HCT116 (cell line): ENCODE data around the gene ANO9. TPM values are rescaled to one million over a fixed set of nuclear protein-coding genes. Genes with fewer than 3 reads are reported as not detected.

Source experiments
- ATAC-seq: fragments of 200-7000 bp; cut with Tn5 transposase; 2 replicates; pipeline ENCODE4 v1.9.1; 2020; ENCODE audit warnings: mild to moderate bottlenecking, moderate library complexity
- BruUV-seq: library from RNA; stranded (reverse); fragments of 400-500 nt; replicated peaks from 2 replicates; lab custom pipeline; 2021; lab: Mats Ljungman, UMichigan
- CTCF ChIA-PET: fragments of 300-600 bp; sonication (Branson Sonifier 250); formaldehyde crosslinking; loops from one replicate; lab custom pipeline; 2021; ENCODE audit warnings: antibody characterized with exemption; lab: Charles Lee
- POLR2A ChIA-PET: fragments of 300-600, 350-600 bp; sonication (Branson Sonifier 250); formaldehyde crosslinking; loops from one replicate; lab custom pipeline; 2021; ENCODE audit warnings: antibody characterized with exemption; lab: Charles Lee
- RAD21 ChIA-PET, 2 experiments: fragments of 300-600 bp; sonication (Branson Sonifier 250); formaldehyde crosslinking; loops; one replicate each; lab custom pipeline; 2023; ENCODE audit warnings: low total read pairs in 2 of 2; ENCODE audit not compliant: uncharacterized antibody in 2 of 2, unreplicated experiment in 2 of 2, low non-redundant PET in 1 of 2; lab: Charles Lee
- DNase-seq: peaks from one replicate; pipeline ENCODE4 v3.0.0-alpha.2; 2010; ENCODE audit warnings: low read depth, low spot score
- H2AFZ ChIP-seq: fragments of 200-600 bp; shearing (Covaris generic), sonication (generic); 2 replicates; pipeline ENCODE4 v1.6.1; 2017; ENCODE audit warnings: low read depth, mixed run types, mixed read lengths, antibody characterized with exemption, low read length; ENCODE audit not compliant: poor library complexity, severe bottlenecking
- H3K27ac ChIP-seq: 2 replicates; pipeline ENCODE4 v1.5.1; 2012; ENCODE audit warnings: low read depth, low read length
- H3K27me3 ChIP-seq: fragments of 200-600 bp; sonication (generic); 2 replicates; pipeline ENCODE4 v1.6.1; 2016; ENCODE audit warnings: mixed run types, low read length, mixed read lengths; ENCODE audit not compliant: insufficient read depth
- H3K36me3 ChIP-seq, 2 experiments: fragments of 200-500 bp in 1 of 2; fragments of 200-600 bp in 1 of 2; sonication (Bioruptor generic) in 1 of 2; sonication (generic) in 1 of 2; 2 replicates each; pipeline versions ENCODE4 v1.5.1 to v1.6.1; 2014 to 2016; ENCODE audit warnings: low read length in 2 of 2, inconsistent platforms in 1 of 2, mixed read lengths in 1 of 2, mixed run types in 1 of 2; ENCODE audit not compliant: insufficient read depth in 2 of 2, control insufficient read depth in 1 of 2
- H3K4me1 ChIP-seq, 2 experiments: fragments of 200-600 bp in 1 of 2; sonication (generic) in 1 of 2; 2 replicates each; pipeline versions ENCODE4 v1.5.1 to v1.6.1; 2012 to 2017; ENCODE audit warnings: low read length in 2 of 2, inconsistent platforms in 1 of 2, mild to moderate bottlenecking in 1 of 2, mixed read lengths in 1 of 2, mixed run types in 1 of 2, moderate library complexity in 1 of 2; ENCODE audit not compliant: insufficient read depth in 2 of 2, control insufficient read depth in 1 of 2
- H3K4me2 ChIP-seq: fragments of 200-600 bp; sonication (generic); 2 replicates; pipeline ENCODE4 v1.6.1; 2017; ENCODE audit warnings: mixed run types, low read length, mixed read lengths
- H3K4me3 ChIP-seq, 2 experiments: fragments of 200-600 bp in 1 of 2; sonication (generic) in 1 of 2; replicated peaks in 1 of 2; 2 replicates each; pipeline ENCODE4 v1.5.1; 2011 to 2016; ENCODE audit warnings: low read length in 2 of 2, control low read depth in 1 of 2, low read depth in 1 of 2, mild to moderate bottlenecking in 1 of 2, mixed read lengths in 1 of 2, mixed run types in 1 of 2
- H3K79me2 ChIP-seq: fragments of 200-600 bp; sonication (generic); 2 replicates; pipeline ENCODE4 v1.6.1; 2017; ENCODE audit warnings: mild to moderate bottlenecking, mixed run types, low read length, moderate library complexity, mixed read lengths; ENCODE audit not compliant: insufficient read depth
- H3K9ac ChIP-seq: fragments of 200-600 bp; sonication (generic); 2 replicates; pipeline ENCODE4 v1.6.1; 2016; ENCODE audit warnings: low read length, mixed read lengths
- H3K9me2 ChIP-seq: fragments of 200-600 bp; sonication (generic), shearing (Covaris generic); 2 replicates; pipeline ENCODE4 v1.6.1; 2017; ENCODE audit warnings: mixed run types, mild to moderate bottlenecking, moderate library complexity; ENCODE audit not compliant: insufficient read depth
- H3K9me3 ChIP-seq, 2 experiments: fragments of 200-500 bp in 1 of 2; fragments of 200-600 bp in 1 of 2; sonication (Bioruptor generic) in 1 of 2; sonication (generic) in 1 of 2; 2 replicates each; pipeline ENCODE4 v1.6.1; 2014 to 2017; ENCODE audit warnings: low read length in 2 of 2, mixed read lengths in 2 of 2, inconsistent platforms in 1 of 2, low read depth in 1 of 2, mild to moderate bottlenecking in 1 of 2, mixed run types in 1 of 2, moderate library complexity in 1 of 2; ENCODE audit not compliant: control insufficient read depth in 1 of 2, insufficient read depth in 1 of 2
- H4K20me1 ChIP-seq: fragments of 200-600 bp; sonication (generic), shearing (Covaris generic); 2 replicates; pipeline ENCODE4 v1.6.1; 2017; ENCODE audit warnings: mixed run types, mild to moderate bottlenecking, moderate library complexity; ENCODE audit not compliant: insufficient read depth
- CBX3 ChIP-seq: IDR thresholded peaks from 2 replicates; pipeline ENCODE4 v1.6.1; 2012; ENCODE audit warnings: low read depth
- CEBPB ChIP-seq: IDR thresholded peaks from 2 replicates; pipeline ENCODE4 v1.6.1; 2012; ENCODE audit warnings: low read depth
- ELF1 ChIP-seq: IDR thresholded peaks from 2 replicates; pipeline ENCODE4 v1.6.1; 2012; ENCODE audit warnings: low read depth, borderline replicate concordance
- JUND ChIP-seq: IDR thresholded peaks from 2 replicates; pipeline ENCODE4 v1.6.1; 2012
- POLR2A ChIP-seq: IDR thresholded peaks from 2 replicates; pipeline ENCODE4 v1.7.0; 2011; ENCODE audit warnings: borderline replicate concordance; ENCODE audit not compliant: insufficient read depth, insufficient read length; ENCODE audit errors: extremely low read depth
- POLR2AphosphoS5 ChIP-seq: IDR thresholded peaks from 2 replicates; pipeline ENCODE4 v1.6.1; 2011; ENCODE audit warnings: mild to moderate bottlenecking, low read depth, low read length, moderate library complexity
- RAD21 ChIP-seq: IDR thresholded peaks from 2 replicates; pipeline ENCODE4 v1.6.1; 2012; ENCODE audit warnings: low read depth, mild to moderate bottlenecking
- SIN3A ChIP-seq: IDR thresholded peaks from 2 replicates; pipeline ENCODE4 v1.6.1; 2012; ENCODE audit warnings: low read depth
- intact Hi-C: fragments of 100-400 bp; cut with micrococcal nuclease; formaldehyde crosslinking; loops from 2 replicates; pipeline ENCODE4 v1.10.0; 2022
- total RNA-seq: library from RNA; stranded (reverse); gene quantifications from one replicate; pipeline ENCODE4 v1.2.1, GENCODE V29; 2021; ENCODE audit not compliant: unreplicated experiment
- TF ChIP-seq, protein P1 (sequence below), 3 experiments: fragments of 200-600 bp in 1 of 3; sonication (generic) in 1 of 3; IDR thresholded peaks in 2 of 3; conservative IDR thresholded peaks in 1 of 3; 2 replicates each; pipeline ENCODE4 v1.5.1; 2012 to 2017; ENCODE audit warnings: low read depth in 2 of 3, low read length in 2 of 3, antibody characterized with exemption in 1 of 3, borderline replicate concordance in 1 of 3, control low read depth in 1 of 3, mild to moderate bottlenecking in 1 of 3, mixed read lengths in 1 of 3, mixed run types in 1 of 3, moderate library complexity in 1 of 3; ENCODE audit not compliant: insufficient read depth in 1 of 3
- TF ChIP-seq, protein P2 (sequence below): IDR thresholded peaks from 2 replicates; pipeline ENCODE4 v1.6.1; 2012

Gene ANO9
- total RNA-seq, 1 experiment from 2014 or later, result 70.3 TPM

DNA sequence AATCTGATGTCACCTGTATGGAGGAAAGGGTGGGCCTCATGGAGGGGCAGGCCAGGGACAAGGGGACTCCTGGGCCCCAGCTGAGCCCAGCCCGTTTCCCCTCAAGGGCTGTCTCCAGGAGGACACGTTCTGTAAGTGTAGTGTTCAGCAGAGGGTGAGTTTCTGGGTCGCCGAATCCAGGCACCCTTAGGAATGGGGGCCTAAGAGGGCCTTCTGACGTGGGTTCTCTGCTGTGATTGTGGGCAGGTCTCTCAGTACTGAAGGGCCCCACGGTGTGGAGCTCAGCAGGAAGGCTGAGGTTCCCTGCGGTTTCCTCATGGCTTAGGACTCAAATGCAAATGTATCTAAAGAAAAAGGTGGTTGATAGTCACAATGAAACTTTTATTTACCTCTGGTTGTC is 14.7 kb upstream of the ANO9 start:
- ChIA-PET CTCF (no interaction called here), POLR2A (no interaction called here), RAD21 (interaction anchor here in 1 of 2 experiments (0.7 kb wide), 1 partner anchor 9 kb away, joined by 4 read pairs; no protein-coding TSS in a partner anchor)
- H3K4me3 ChIP-seq, result no peak overlapping the region
- H2AFZ ChIP-seq, result no peak overlapping the region
- H3K4me1 ChIP-seq, result peaks cover 2 to 4% of the 10 kb centered on the region in 2 experiments
- no peak for TF ChIP-seq CBX3
- TF ChIP-seq CEBPB, result no peak
- no peak for TF ChIP-seq RAD21
- TF ChIP-seq, protein P1, sequence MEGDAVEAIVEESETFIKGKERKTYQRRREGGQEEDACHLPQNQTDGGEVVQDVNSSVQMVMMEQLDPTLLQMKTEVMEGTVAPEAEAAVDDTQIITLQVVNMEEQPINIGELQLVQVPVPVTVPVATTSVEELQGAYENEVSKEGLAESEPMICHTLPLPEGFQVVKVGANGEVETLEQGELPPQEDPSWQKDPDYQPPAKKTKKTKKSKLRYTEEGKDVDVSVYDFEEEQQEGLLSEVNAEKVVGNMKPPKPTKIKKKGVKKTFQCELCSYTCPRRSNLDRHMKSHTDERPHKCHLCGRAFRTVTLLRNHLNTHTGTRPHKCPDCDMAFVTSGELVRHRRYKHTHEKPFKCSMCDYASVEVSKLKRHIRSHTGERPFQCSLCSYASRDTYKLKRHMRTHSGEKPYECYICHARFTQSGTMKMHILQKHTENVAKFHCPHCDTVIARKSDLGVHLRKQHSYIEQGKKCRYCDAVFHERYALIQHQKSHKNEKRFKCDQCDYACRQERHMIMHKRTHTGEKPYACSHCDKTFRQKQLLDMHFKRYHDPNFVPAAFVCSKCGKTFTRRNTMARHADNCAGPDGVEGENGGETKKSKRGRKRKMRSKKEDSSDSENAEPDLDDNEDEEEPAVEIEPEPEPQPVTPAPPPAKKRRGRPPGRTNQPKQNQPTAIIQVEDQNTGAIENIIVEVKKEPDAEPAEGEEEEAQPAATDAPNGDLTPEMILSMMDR (IDR thresholded peaks at IDR 0.05 in 2 of 3, conservative IDR thresholded peaks at IDR 0.05 in 1 of 3; ENCODE audit: borderline replicate concordance in 1 of 3, insufficient read depth in 1 of 3, low read depth in 2 of 3, low read length in 2 of 3), result no peak
- no peak for TF ChIP-seq POLR2A
- no peak for TF ChIP-seq POLR2AphosphoS5
- peaks cover 82% of the 10 kb centered on the region for H3K79me2 ChIP-seq
- H3K27me3 ChIP-seq, result no peaks in the 10 kb centered on the region
- ATAC-seq, result no peak
- intact Hi-C loops, result no loop called here
- DNase-seq, result no peak
- no peaks in the 10 kb centered on the region for H3K9me3 ChIP-seq
- no peaks in the 10 kb centered on the region for H3K9me2 ChIP-seq
- H3K27ac ChIP-seq, result no peak overlapping the region
- no peak overlapping the region for H3K9ac ChIP-seq
- no peak overlapping the region for H3K4me2 ChIP-seq
- peaks cover 11 to 26% of the 10 kb centered on the region in 2 experiments; a peak in 3 of 4 replicates for H3K36me3 ChIP-seq
- H4K20me1 ChIP-seq, result no peaks in the 10 kb centered on the region
- no TSS peak for BruUV-seq

DNA sequence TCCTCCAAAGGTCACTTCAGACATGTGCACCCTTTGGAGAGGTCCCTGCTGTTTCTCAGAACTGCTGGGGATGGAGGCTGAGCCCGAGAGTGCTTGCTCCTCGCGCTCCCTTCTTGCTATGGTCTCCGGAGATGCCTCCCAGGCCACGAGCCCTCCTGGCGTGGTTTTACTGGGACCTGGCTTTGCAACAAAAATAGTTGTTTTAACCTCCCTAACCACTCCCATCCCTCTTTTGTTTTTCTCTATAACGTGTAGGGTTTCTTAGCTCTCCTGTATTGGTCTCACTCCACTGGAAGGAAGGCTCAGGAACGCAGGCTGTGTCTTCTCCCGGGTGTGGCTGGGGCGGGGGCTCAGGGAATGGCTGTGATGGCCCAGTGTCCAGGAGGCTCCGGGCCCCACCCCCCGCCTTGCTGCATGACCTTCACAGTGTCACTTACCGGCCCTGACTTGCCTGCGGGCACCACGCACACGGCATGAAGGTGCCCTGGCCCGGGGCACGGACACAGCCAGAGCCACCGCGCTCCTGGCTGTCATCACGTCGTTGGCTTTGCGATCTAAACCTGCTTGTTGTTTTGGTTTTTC is 13.8 kb upstream of the ANO9 start:
- Histone ChIP-seq H4K20me1 (no peaks in the 10 kb centered on the region), H3K4me1 (peaks cover 5 to 10% of the 10 kb centered on the region in 2 experiments), H3K4me2 (no peak overlapping the region), H3K79me2 (peaks cover 87% of the 10 kb centered on the region), H3K9me3 (no peaks in the 10 kb centered on the region), H3K36me3 (peaks cover 11 to 26% of the 10 kb centered on the region in 2 experiments; a peak in 3 of 4 replicates), H3K27ac (no peak overlapping the region), H3K27me3 (no peaks in the 10 kb centered on the region), H3K9me2 (no peaks in the 10 kb centered on the region)
- BruUV-seq, result no TSS peak
- ChIA-PET CTCF (no interaction called here), RAD21 (no interaction called here)
- intact Hi-C loops, result no loop called here
- ATAC-seq (no peak), DNase-seq (no peak)
- no peak for TF ChIP-seq SIN3A
- TF ChIP-seq ELF1, result no peak
- TF ChIP-seq JUND, result no peak
- TF ChIP-seq, protein P2, sequence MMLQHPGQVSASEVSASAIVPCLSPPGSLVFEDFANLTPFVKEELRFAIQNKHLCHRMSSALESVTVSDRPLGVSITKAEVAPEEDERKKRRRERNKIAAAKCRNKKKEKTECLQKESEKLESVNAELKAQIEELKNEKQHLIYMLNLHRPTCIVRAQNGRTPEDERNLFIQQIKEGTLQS, result no peak
- TF ChIP-seq POLR2A, result no peak
- TF ChIP-seq CBX3, result no peak
- TF ChIP-seq, all 23 proteins: peak for 0
- H3K4me3 ChIP-seq, result no peak overlapping the region
- no peak overlapping the region for H2AFZ ChIP-seq
- POLR2A ChIA-PET, result no interaction called here
- H3K9ac ChIP-seq, result no peak overlapping the region
